Peyer's patch (tissue), 4 donors: ENCODE data around the gene PDHA2. TPM values are rescaled to one million over a fixed set of nuclear protein-coding genes. Genes with fewer than 3 reads are reported as not detected.
"Not testable (repeated sequence)": the region's sequence is repeated elsewhere in the genome, so short reads cannot be mapped to it uniquely, and the experiment has no call there.

Source experiments
- DNase-seq, 3 donors: peaks; one replicate each; pipeline ENCODE4 v3.0.0-alpha.2; 2017 to 2019
- H3K27ac ChIP-seq, 4 donors: fragments of 200-600 bp; sonication (generic); one replicate each; pipeline ENCODE4 v1.5.1; 2016 to 2019
- H3K27me3 ChIP-seq, 2 donors: fragments of 200-600 bp; sonication (generic); one replicate each; pipeline ENCODE4 v1.5.1; 2019
- H3K36me3 ChIP-seq, 3 donors: fragments of 200-600 bp; sonication (generic); one replicate each; pipeline ENCODE4 v1.5.1; 2016 to 2019
- H3K4me1 ChIP-seq, 4 donors: fragments of 200-600 bp; sonication (generic); one replicate each; pipeline ENCODE4 v1.5.1; 2016 to 2019
- H3K4me3 ChIP-seq, 4 donors: fragments of 200-600 bp; sonication (generic); 1 replicate in 3 of 4; 2 replicates in 1 of 4; pipeline ENCODE4 v1.5.1; 2016 to 2019; ENCODE audit warnings: mild to moderate bottlenecking in 1 of 4
- H3K9me3 ChIP-seq, 4 donors: fragments of 200-600 bp; sonication (generic); one replicate each; pipeline ENCODE4 v1.5.1; 2016 to 2019; ENCODE audit warnings: mild to moderate bottlenecking in 1 of 4
- CTCF ChIP-seq, 6 experiments: fragments of 450-650 bp in 4 of 6; fragments of 200-600 bp in 2 of 6; sonication (generic) in 1 of 6; IDR thresholded peaks; one replicate each; pipeline ENCODE4 v1.5.1; 2017 to 2019; ENCODE audit warnings: antibody characterized with exemption in 6 of 6, mild to moderate bottlenecking in 3 of 6, moderate library complexity in 1 of 6
- POLR2A ChIP-seq, 2 donors: fragments of 450-650 bp; IDR thresholded peaks; one replicate each; pipeline ENCODE4 v1.5.1; 2017; ENCODE audit warnings: antibody characterized with exemption in 2 of 2, mild to moderate bottlenecking in 2 of 2, moderate library complexity in 2 of 2
- total RNA-seq, 4 donors: library from RNA; depleted of rRNA; stranded (reverse); fragments of >200 nt; gene quantifications; one replicate each; pipeline ENCODE4 v1.1.0, GENCODE V29; 2016

Gene PDHA2
- total RNA-seq, 4 donors from 2014 or later, result not detected

GRCh38 chr4:95857761-95858160 lies 17.9 kb downstream of the PDHA2 start:
- Histone ChIP-seq H3K4me3 (no peak overlapping the region), H3K9me3 (no peaks in the 10 kb centered on the region), H3K4me1 (no peaks in the 10 kb centered on the region), H3K36me3 (no peaks in the 10 kb centered on the region), H3K27ac (no peak overlapping the region), H3K27me3 (no peaks in the 10 kb centered on the region)
- no peak for TF ChIP-seq CTCF (IDR thresholded peaks at IDR 0.05)
- no peak for TF ChIP-seq POLR2A (IDR thresholded peaks at IDR 0.05)
- no peak for DNase-seq

- no peaks in the 10 kb centered on the region for H3K36me3 ChIP-seq
These were observed 28.0 kb downstream of the PDHA2 start for GRCh38 chr4:95867919-95868318.

GRCh38 chr4:95869414-95869813 lies 29.5 kb downstream of the PDHA2 start:
- DNase-seq, H3K4me1 ChIP-seq, H3K27ac ChIP-seq, H3K4me3 ChIP-seq, H3K36me3 ChIP-seq, H3K27me3 ChIP-seq: not testable (repeated sequence)
- H3K9me3 ChIP-seq, result peaks cover 0 to 14% (median 0%) of the 10 kb centered on the region in 4 donors

More at GRCh38 chr4:95867919-95868318, 28.0 kb downstream of the PDHA2 start:
- no peaks in the 10 kb centered on the region for H3K27me3 ChIP-seq
- H3K9me3 ChIP-seq, result peaks cover 0 to 14% (median 0%) of the 10 kb centered on the region in 4 donors
- no peaks in the 10 kb centered on the region for H3K4me1 ChIP-seq
- H3K4me3 ChIP-seq, result no peak overlapping the region
- TF ChIP-seq POLR2A (IDR thresholded peaks at IDR 0.05) (no peak), CTCF (IDR thresholded peaks at IDR 0.05) (no peak)
- no peak overlapping the region for H3K27ac ChIP-seq
- DNase-seq, result no peak

- no peak for TF ChIP-seq CTCF (IDR thresholded peaks at IDR 0.05)
- TF ChIP-seq POLR2A (IDR thresholded peaks at IDR 0.05), result no peak
- H3K4me3 ChIP-seq, result no peak overlapping the region
These were observed 30.1 kb downstream of the PDHA2 start for GRCh38 chr4:95869961-95870500.

GRCh38 chr4:95877636-95878035 lies 37.7 kb downstream of the PDHA2 start:
- H3K27ac ChIP-seq, result no peak overlapping the region
- no peak for TF ChIP-seq POLR2A (IDR thresholded peaks at IDR 0.05)
- TF ChIP-seq CTCF (IDR thresholded peaks at IDR 0.05), result no peak
- no peak for DNase-seq
- no peaks in the 10 kb centered on the region for H3K36me3 ChIP-seq
- no peak overlapping the region for H3K4me3 ChIP-seq
- H3K9me3 ChIP-seq, result no peaks in the 10 kb centered on the region
- no peaks in the 10 kb centered on the region for H3K4me1 ChIP-seq
- H3K27me3 ChIP-seq, result no peaks in the 10 kb centered on the region

More at GRCh38 chr4:95869961-95870500, 30.1 kb downstream of the PDHA2 start:
- H3K36me3 ChIP-seq, result no peaks in the 10 kb centered on the region
- DNase-seq, result no peak
- H3K27ac ChIP-seq, result no peak overlapping the region
- peaks cover 0 to 14% (median 0%) of the 10 kb centered on the region in 4 donors for H3K9me3 ChIP-seq
- H3K4me1 ChIP-seq, result no peaks in the 10 kb centered on the region
- no peaks in the 10 kb centered on the region for H3K27me3 ChIP-seq

- H3K27me3 ChIP-seq, result no peaks in the 10 kb centered on the region
- H3K9me3 ChIP-seq, result no peaks in the 10 kb centered on the region
- TF ChIP-seq POLR2A (IDR thresholded peaks at IDR 0.05), result no peak
- TF ChIP-seq CTCF (IDR thresholded peaks at IDR 0.05), result no peak
- H3K4me1 ChIP-seq, result no peaks in the 10 kb centered on the region
- H3K4me3 ChIP-seq, result no peak overlapping the region
- no peaks in the 10 kb centered on the region for H3K36me3 ChIP-seq
- no peak for DNase-seq
- H3K27ac ChIP-seq, result no peak overlapping the region
These were observed 47.7 kb downstream of the PDHA2 start for GRCh38 chr4:95887551-95887950.
